PC-3 (cell line): ENCODE measurements around the gene FN1. TPM values are rescaled to one million over a fixed set of nuclear protein-coding genes. Genes with fewer than 3 reads are reported as not detected.

ENCODE experiments used
- ATAC-seq: fragments of 200-7000 bp; cut with Tn5 transposase; 2 replicates; pipeline ENCODE4 v1.9.1; 2020; ENCODE audit warnings: mild to moderate bottlenecking, moderate library complexity
- BruUV-seq: library from RNA; stranded (reverse); fragments of 400-500 nt; replicated peaks from 2 replicates; lab custom pipeline; 2021; lab: Mats Ljungman, UMichigan
- CTCF ChIA-PET: fragments of 300-600 bp; sonication (Branson Sonifier 250); formaldehyde crosslinking; loops from one replicate; lab custom pipeline; 2022; ENCODE audit warnings: antibody characterized with exemption; lab: Charles Lee
- POLR2A ChIA-PET: fragments of 300-600 bp; sonication (Branson Sonifier 250); formaldehyde crosslinking; loops from one replicate; lab custom pipeline; 2022; ENCODE audit warnings: antibody characterized with exemption; ENCODE audit not compliant: unreplicated experiment; lab: Charles Lee
- DNase-seq: peaks from one replicate; pipeline ENCODE4 v3.0.0-alpha.2; 2015
- H2AFZ ChIP-seq: fragments of 300-600 bp; sonication (generic); 2 replicates; pipeline ENCODE4 v1.6.0; 2016; ENCODE audit warnings: antibody characterized with exemption, low read length
- H3F3A ChIP-seq: fragments of 300-600 bp; sonication (generic); one replicate; pipeline ENCODE4 v1.6.0; 2017; ENCODE audit warnings: antibody characterized with exemption, low read length, control low read depth, mild to moderate bottlenecking; ENCODE audit not compliant: unreplicated experiment
- H3K27ac ChIP-seq: fragments of 300-600 bp; sonication (generic); 2 replicates; pipeline ENCODE4 v1.5.1; 2016; ENCODE audit warnings: mild to moderate bottlenecking, low read length
- H3K27me3 ChIP-seq: fragments of 300-600 bp; sonication (generic); 2 replicates; pipeline ENCODE4 v1.6.1; 2016; ENCODE audit warnings: low read length, mixed read lengths
- H3K36me3 ChIP-seq: fragments of 300-600 bp; sonication (generic); 2 replicates; pipeline ENCODE4 v1.6.1; 2016; ENCODE audit warnings: low read depth, mixed run types, low read length, mixed read lengths
- H3K4me1 ChIP-seq: fragments of 300-600 bp; sonication (generic); 2 replicates; pipeline ENCODE4 v1.5.1; 2016; ENCODE audit warnings: low read length; ENCODE audit not compliant: insufficient read depth
- H3K4me2 ChIP-seq: fragments of 300-600 bp; sonication (generic); 2 replicates; pipeline ENCODE4 v1.6.0; 2016; ENCODE audit warnings: low read length
- H3K4me3 ChIP-seq: fragments of 300-600 bp; sonication (generic); 2 replicates; pipeline ENCODE4 v1.5.1; 2016; ENCODE audit warnings: mild to moderate bottlenecking, low read length, mixed read lengths
- H3K79me2 ChIP-seq: fragments of 300-600 bp; sonication (generic); 2 replicates; pipeline ENCODE4 v1.6.1; 2017; ENCODE audit warnings: low read length, mixed read lengths
- H3K9ac ChIP-seq: fragments of 300-600 bp; sonication (generic); 2 replicates; pipeline ENCODE4 v1.6.0; 2016; ENCODE audit warnings: mild to moderate bottlenecking, low read length
- H3K9me2 ChIP-seq: fragments of 300-600 bp; sonication (generic); replicated peaks from 2 replicates; pipeline ENCODE4 v1.6.1; 2016; ENCODE audit warnings: mixed run types, low read length, mixed read lengths
- H3K9me3 ChIP-seq: fragments of 300-600 bp; sonication (generic); 2 replicates; pipeline ENCODE4 v1.6.1; 2016; ENCODE audit warnings: low read length, mixed read lengths
- H4K20me1 ChIP-seq: fragments of 300-600 bp; sonication (generic); 2 replicates; pipeline ENCODE4 v1.6.1; 2016; ENCODE audit warnings: low read length, mixed read lengths
- CTCF ChIP-seq: fragments of 300-600 bp; sonication (generic); conservative IDR thresholded peaks from 2 replicates; pipeline ENCODE4 v1.5.1; 2017; ENCODE audit warnings: antibody characterized with exemption, low read depth, mild to moderate bottlenecking, low read length
- EZH2 ChIP-seq: fragments of 300-600 bp; sonication (generic); IDR thresholded peaks from one replicate; pipeline ENCODE4 v1.6.1; 2017; ENCODE audit warnings: antibody characterized with exemption, mild to moderate bottlenecking, low read length; ENCODE audit not compliant: unreplicated experiment
- EZH2phosphoT487 ChIP-seq: fragments of 300-600 bp; sonication (generic); IDR thresholded peaks from 2 replicates; pipeline ENCODE4 v1.6.1; 2018; ENCODE audit warnings: mild to moderate bottlenecking, antibody characterized with exemption, low read length, borderline replicate concordance
- intact Hi-C: fragments of 100-400 bp; cut with micrococcal nuclease; formaldehyde crosslinking; loops from 2 replicates; pipeline ENCODE4 v1.9.0; 2023
- total RNA-seq: library from RNA; depleted of rRNA; stranded (reverse); fragments of >200 nt; gene quantifications from 2 replicates; pipeline ENCODE4 v1.2.3, GENCODE V29; 2014

FN1 gene
- total RNA-seq, 1 experiment from 2014 or later = 220 TPM

- POLR2A ChIA-PET = no interaction called here
Measured at GRCh38 chr2:215451012-215451756, 15.3 kb upstream of the FN1 start.

GRCh38 chr2:215450188-215451011 lies 14.5 kb upstream of the FN1 start:
- DNase-seq = no peak
- H3K4me1 ChIP-seq = 0 out of 2 replicates have a peak, but pooled peaks cover 7% of the 10 kb centered on the region
- H3K9me3 ChIP-seq = 0 out of 2 replicates have a peak, but pooled peaks cover 4% of the 10 kb centered on the region
- no peaks in the 10 kb centered on the region for H3K36me3 ChIP-seq
- ChIA-PET POLR2A (no interaction called here), CTCF (no interaction called here)
- no peak overlapping the region for H3K4me2 ChIP-seq
- BruUV-seq = no TSS peak
- no peaks in the 10 kb centered on the region for H3F3A ChIP-seq
- no peaks in the 10 kb centered on the region for H3K79me2 ChIP-seq
- no peak overlapping the region for H3K4me3 ChIP-seq
- no peak overlapping the region for H2AFZ ChIP-seq
- intact Hi-C loops = no loop called here
- H3K27ac ChIP-seq = no peak overlapping the region
- H3K27me3 ChIP-seq = no peaks in the 10 kb centered on the region
- no peak overlapping the region for H3K9ac ChIP-seq
- TF ChIP-seq CTCF (no peak), EZH2phosphoT487 (no peak), EZH2 (no peak)
- H3K9me2 ChIP-seq = no peaks in the 10 kb centered on the region
- no peaks in the 10 kb centered on the region for H4K20me1 ChIP-seq
- no peak for ATAC-seq

More at GRCh38 chr2:215451012-215451756, 15.3 kb upstream of the FN1 start:
- Histone ChIP-seq H3F3A (no peaks in the 10 kb centered on the region), H2AFZ (no peak overlapping the region), H3K27me3 (no peaks in the 10 kb centered on the region), H3K4me2 (no peak overlapping the region), H4K20me1 (no peaks in the 10 kb centered on the region), H3K4me1 (0 out of 2 replicates have a peak, but pooled peaks cover 7% of the 10 kb centered on the region), H3K9ac (no peak overlapping the region), H3K36me3 (no peaks in the 10 kb centered on the region), H3K9me3 (0 out of 2 replicates have a peak, but pooled peaks cover 4% of the 10 kb centered on the region), H3K79me2 (no peaks in the 10 kb centered on the region), H3K9me2 (no peaks in the 10 kb centered on the region), H3K4me3 (no peak overlapping the region), H3K27ac (no peak overlapping the region)
- intact Hi-C loops = no loop called here
- BruUV-seq = no TSS peak
- ATAC-seq (no peak), DNase-seq (no peak)
- CTCF ChIA-PET = no interaction called here
- TF ChIP-seq EZH2phosphoT487 (no peak), EZH2 (no peak), CTCF (no peak)
